DMS53 (cell line): ENCODE data around the gene SVOPL.
"Not testable (repeated sequence)": the region's sequence is repeated elsewhere in the genome, so short reads cannot be mapped to it uniquely, and the experiment has no call there.

Experiments
- DNase-seq: peaks from one replicate; lab custom pipeline; 2025; lab: John Stamatoyannopoulos, UW

SVOPL gene

GRCh38 chr7:138701537-138701923 lies 368 bp upstream of the SVOPL start:
- DNase-seq: no peak

DNA sequence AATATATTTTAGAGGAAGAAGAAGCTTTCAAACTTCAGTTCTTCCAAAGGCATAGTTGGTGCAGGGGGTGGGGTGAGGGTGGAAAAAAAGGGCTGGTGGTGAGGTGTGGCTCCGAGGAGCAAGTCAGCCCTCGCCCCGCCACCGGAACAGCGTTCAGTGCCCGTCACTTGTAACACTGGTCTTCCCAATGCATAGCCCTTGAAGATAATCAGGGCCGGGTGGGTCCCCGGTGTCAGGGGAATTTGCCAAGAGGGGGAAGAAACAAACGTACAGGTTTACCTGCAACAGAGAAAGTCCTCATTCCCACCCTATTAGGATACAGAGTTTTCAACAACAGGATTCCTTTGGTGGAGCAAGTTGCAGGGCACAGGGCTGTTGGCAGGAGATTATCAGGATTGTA lies 1.5 kb downstream of the SVOPL start:
- DNase-seq: no peak

DNA sequence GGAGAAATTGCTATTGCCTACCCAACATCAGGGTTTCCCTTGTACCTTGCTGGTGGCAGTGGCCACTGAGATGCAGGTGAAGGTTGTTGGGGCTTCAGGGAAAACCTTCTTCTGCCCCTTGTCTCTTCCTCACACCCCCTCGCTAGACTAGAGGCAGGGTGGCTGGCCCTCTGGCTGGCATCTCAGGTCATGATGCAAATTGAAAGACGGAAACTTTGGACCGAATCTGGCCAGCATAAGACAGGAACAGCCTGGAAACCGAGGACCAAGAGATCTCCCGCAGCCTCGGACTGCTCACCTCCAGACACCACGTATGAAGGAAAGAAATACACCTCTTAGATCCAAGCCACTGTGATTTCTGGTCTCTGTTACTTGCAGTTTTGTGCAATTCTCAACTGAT lies 2.9 kb downstream of the SVOPL start:
- DNase-seq: no peak

DNA sequence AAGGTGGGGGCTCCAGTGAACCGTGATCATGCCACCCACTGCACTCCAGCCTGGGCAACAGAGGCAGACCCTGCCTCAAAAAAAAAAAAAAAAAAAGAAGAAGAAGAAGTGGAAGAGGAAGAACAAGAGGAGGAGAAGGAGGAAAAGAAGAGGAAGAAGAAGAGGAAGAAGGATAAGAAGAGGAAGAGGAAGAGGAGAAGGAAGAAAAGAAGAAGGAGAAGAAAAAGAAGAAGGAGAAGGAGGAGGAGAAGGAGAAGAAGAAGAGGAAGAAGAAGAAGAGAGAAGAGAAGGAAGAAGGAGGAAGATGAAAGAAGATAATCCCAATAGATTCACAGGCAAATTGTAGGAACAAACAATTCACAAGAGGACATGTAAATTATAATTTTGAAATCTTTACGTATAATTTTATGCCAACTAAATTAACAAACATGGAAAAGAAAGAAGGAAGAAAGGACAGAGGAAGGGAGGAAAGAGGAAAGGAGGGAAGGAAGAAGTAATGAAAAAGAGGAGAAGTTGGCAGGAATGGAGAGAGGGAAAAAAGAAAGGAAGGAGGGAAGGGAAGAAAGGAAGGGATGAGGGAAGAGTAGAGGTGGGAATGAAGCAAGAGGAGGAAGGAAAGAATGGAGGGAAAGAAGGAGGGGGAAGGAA lies 3.5 kb downstream of the SVOPL start:
- no peak for DNase-seq

- DNase-seq: not testable (repeated sequence)
Measured at GRCh38 chr7:138695776-138696175, 5.4 kb downstream of the SVOPL start.

- no peak for DNase-seq
Measured at GRCh38 chr7:138695106-138695505, 6.1 kb downstream of the SVOPL start.

DNA sequence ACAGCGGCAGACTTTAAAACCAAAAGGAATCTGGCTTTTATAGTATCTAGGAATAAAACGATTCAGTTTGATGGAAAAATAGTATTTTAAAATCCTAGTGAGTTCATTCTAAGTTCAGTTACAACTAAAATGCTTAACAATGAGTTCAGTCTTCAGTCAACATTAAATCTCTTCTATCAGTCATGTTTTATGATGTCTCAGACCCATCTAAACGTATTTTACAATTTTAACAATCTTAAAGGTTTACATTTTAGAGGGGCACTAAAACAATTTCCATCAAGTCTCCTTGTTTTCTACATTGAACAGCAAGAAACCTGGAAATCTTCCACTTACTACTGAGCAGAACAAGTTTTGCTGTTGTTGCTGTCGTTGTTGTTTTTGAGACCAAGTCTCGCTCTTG lies 10.0 kb downstream of the SVOPL start:
- DNase-seq: no peak

GRCh38 chr7:138690495-138690894 lies 10.7 kb downstream of the SVOPL start:
- no peak for DNase-seq

- DNase-seq: not testable (repeated sequence)
Measured at GRCh38 chr7:138688037-138688436, 13.1 kb downstream of the SVOPL start.

DNA sequence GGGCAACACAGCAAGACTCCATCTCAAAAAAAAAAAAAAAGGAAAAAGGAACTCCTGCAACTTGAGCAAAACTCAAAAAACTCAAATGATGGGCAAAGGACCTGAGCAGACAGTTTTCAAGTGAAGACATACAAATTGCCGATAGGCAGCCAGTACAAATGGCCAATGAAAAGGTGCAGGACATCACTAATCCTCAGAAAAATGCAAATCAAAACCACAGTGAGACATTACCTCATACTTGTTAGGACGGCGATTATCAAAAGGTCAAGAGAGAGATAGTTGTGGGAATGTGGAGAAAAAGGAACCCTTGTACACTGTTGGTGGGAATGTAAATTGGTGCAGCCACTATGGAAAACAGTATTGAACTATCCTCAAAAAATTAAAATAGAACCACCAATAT lies 16.8 kb downstream of the SVOPL start:
- no peak for DNase-seq

DNA sequence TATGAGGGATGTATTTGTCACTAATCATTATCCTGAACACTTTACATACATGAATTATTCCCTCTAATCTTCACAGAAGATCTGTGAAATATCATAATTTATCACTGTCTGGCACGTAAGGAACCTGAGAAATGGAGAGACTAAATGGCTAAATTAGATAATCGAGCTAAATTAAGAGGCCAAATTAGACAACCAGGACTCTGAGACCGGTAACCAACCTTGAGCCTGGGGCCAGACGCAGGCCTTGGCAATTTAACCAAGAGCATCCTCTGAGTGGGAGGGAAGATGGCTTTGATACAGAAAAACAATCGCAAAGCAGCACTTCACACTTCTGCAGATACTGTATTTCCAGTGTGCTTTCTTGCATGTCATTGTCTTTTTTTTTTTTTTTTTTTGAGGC lies 21.4 kb downstream of the SVOPL start:
- no peak for DNase-seq

DNA sequence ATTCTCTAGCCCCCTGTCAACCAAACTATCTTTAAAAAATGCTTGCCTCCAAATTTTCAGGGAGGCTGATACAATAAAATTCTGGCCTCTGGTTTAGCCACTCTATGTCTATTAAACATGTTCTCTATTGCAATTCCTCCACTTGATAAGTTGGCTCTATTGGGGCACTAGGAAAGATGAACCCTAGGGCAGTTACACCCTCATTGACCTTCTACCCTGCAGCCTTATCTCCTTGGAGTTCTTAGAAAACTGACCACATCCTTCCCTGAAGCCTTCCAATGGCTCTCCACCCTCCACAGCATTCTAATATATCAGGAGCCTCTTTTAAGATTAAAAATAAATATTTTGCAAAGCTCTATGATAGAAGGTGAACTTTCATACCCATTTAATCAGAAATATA lies 30.6 kb downstream of the SVOPL start:
- DNase-seq: no peak

- no peak for DNase-seq
Measured at GRCh38 chr7:138669364-138669763, 31.8 kb downstream of the SVOPL start.

GRCh38 chr7:138668946-138669345 lies 32.2 kb downstream of the SVOPL start:
- DNase-seq: no peak

GRCh38 chr7:138668229-138668596 lies 32.9 kb downstream of the SVOPL start:
- DNase-seq: no peak

GRCh38 chr7:138667535-138668228 lies 33.5 kb downstream of the SVOPL start:
- DNase-seq: no peak

- DNase-seq: no peak
Measured at GRCh38 chr7:138666385-138666784, 34.8 kb downstream of the SVOPL start.

DNA sequence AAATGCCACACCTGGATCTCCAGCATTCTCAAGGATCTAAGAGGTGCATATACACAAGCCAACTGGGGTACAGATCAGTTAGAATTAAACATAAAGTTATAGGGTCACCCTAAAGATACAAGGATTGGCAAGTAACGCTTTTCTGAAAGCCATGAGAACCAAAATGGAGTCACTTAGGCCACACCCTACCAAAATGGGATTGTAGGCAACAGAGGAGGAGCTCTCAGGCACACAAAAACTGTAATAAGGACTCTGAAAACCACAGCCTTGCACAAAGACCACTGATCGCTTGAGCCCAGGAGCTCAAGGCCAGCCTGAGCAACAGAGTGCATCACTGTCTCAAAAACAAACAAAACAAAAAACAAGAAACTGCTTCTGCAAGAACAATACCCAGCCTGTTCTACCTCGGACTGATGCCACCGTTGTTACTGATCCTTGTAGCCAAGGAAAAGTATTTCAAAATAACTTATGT lies 35.5 kb downstream of the SVOPL start:
- DNase-seq: no peak

GRCh38 chr7:138665249-138665648 lies 35.9 kb downstream of the SVOPL start:
- DNase-seq: peak; percentile 33

GRCh38 chr7:138663725-138664710 lies 37.1 kb downstream of the SVOPL start:
- peak; percentile 60 for DNase-seq

GRCh38 chr7:138662991-138663320 lies 38.2 kb downstream of the SVOPL start:
- DNase-seq: no peak

GRCh38 chr7:138662076-138662990 lies 38.8 kb downstream of the SVOPL start:
- DNase-seq: no peak
